ENCODE measurements around the gene LGR6. TPM values are rescaled to one million over a fixed set of nuclear protein-coding genes. Genes with fewer than 3 reads are reported as not detected.

The LGR6 gene
- total RNA-seq, 1 experiment from 2014 or later = 1.0 TPM

- peaks cover 9 to 25% of the 10 kb centered on the region in 2 experiments for H3K4me1 Mint-ChIP-seq
- H3K36me3 Mint-ChIP-seq (ENCODE audit: insufficient read depth in 1 of 3, low read depth in 3 of 3) = no peaks in the 10 kb centered on the region
- H2BK20ac ChIP-seq (ENCODE audit: low read depth, low read length, poor library complexity, severe bottlenecking) = no peak overlapping the region
- H3K4me3 Mint-ChIP-seq = no peak overlapping the region
- H4K20me1 ChIP-seq (ENCODE audit: control insufficient read depth, insufficient read depth, insufficient read length) = no peaks in the 10 kb centered on the region
- no peak overlapping the region for H3K56ac ChIP-seq (ENCODE audit: insufficient read length, low read depth, low read length)
- no peak overlapping the region for H3K27ac ChIP-seq (ENCODE audit: insufficient read length, low read depth, low read length)
- DNase-seq = peak; percentile 4
- H4K91ac ChIP-seq (ENCODE audit: insufficient read length, low read depth, low read length) = no peak overlapping the region
- H4K8ac ChIP-seq (replicated peaks; ENCODE audit: insufficient read length, low read depth, low read length) = no peak overlapping the region
- no peak overlapping the region for H2BK5ac ChIP-seq (ENCODE audit: insufficient read length, low read length)
- H3K4me1 ChIP-seq (ENCODE audit: insufficient read depth, low read length) = no peaks in the 10 kb centered on the region
- no peak overlapping the region for H2BK15ac ChIP-seq (ENCODE audit: low read depth, low read length)
- WGBS (ENCODE audit: extremely low coverage, insufficient read length, low lambda C conversion rate) = no CpG with 5 or more reads among the region's 1 CpG
- no peaks in the 10 kb centered on the region for H3K9me3 ChIP-seq (ENCODE audit: control insufficient read depth, low read depth, low read length)
- peaks cover 13% of the 10 kb centered on the region for H3K27me3 Mint-ChIP-seq (ENCODE audit: low read depth)
- no peak overlapping the region for H3K14ac ChIP-seq (ENCODE audit: insufficient read depth, low read length)
- no peak overlapping the region for H3K23ac ChIP-seq (ENCODE audit: insufficient read length, low read depth, low read length)
- H2BK12ac ChIP-seq (ENCODE audit: insufficient read length, low read depth, low read length) = no peak overlapping the region
- no peak overlapping the region for H3T11ph ChIP-seq (ENCODE audit: low read length)
- H2AK5ac ChIP-seq (ENCODE audit: insufficient read length, low read length) = no peak overlapping the region
- no peak overlapping the region for H3K27ac Mint-ChIP-seq
- no peak overlapping the region for H2AFZ ChIP-seq (ENCODE audit: low read length)
- no peaks in the 10 kb centered on the region; the same call in 1 of the 2 replicates for H3K27me3 ChIP-seq (ENCODE audit: insufficient read depth, low read length)
- no peak overlapping the region for H3K18ac ChIP-seq (ENCODE audit: insufficient read length, low read depth, low read length)
- H3K4ac ChIP-seq (ENCODE audit: low read depth, low read length) = no peak overlapping the region
- no peak overlapping the region for H3K4me2 ChIP-seq (ENCODE audit: insufficient read depth, insufficient read length, low read length)
- H2BK120ac ChIP-seq (ENCODE audit: low read depth, low read length, poor library complexity, severe bottlenecking) = no peak overlapping the region
- H3K79me2 ChIP-seq (ENCODE audit: insufficient read depth, low read length) = no peaks in the 10 kb centered on the region
- no peaks in the 10 kb centered on the region for H3K79me1 ChIP-seq (ENCODE audit: insufficient read depth, low read depth, low read length, poor library complexity, severe bottlenecking)
- H4K5ac ChIP-seq (ENCODE audit: insufficient read length, low read depth, low read length) = no peak overlapping the region
- no peak for TF ChIP-seq CTCF (conservative IDR thresholded peaks at IDR 0.05)
- H3K23me2 ChIP-seq (ENCODE audit: insufficient read length, low read depth, low read length, poor library complexity, severe bottlenecking) = no peaks in the 10 kb centered on the region
- no peaks in the 10 kb centered on the region for H3K9me3 Mint-ChIP-seq
- H3K9ac ChIP-seq (ENCODE audit: extremely low read depth, insufficient read length, low read length) = no peak overlapping the region
Observed at GRCh38 chr1:202252271-202252670, 58.7 kb downstream of the LGR6 start.

All from H9 (cell line).